Natural killer cell treated with Interleukin-12 subunit alpha and Interleukin-12 subunit beta and Interleukin-15 and Interleukin-18, amount 100 ng/mL, for 72 hours (primary cell): ENCODE measurements around the gene CTIF. TPM values are rescaled to one million over a fixed set of nuclear protein-coding genes. Genes with fewer than 3 reads are reported as not detected.

Experiments used
- ATAC-seq, 2 donors: fragments of 150-1000 bp; cut with Tn5 transposase in 1 of 2; sonication (Bioruptor Pico), chemical (Tn5 transposase) in 1 of 2; 2 replicates each; pipeline ENCODE4 v1.10.0; 2021
- DNase-seq: peaks from one replicate; pipeline ENCODE4 v3.0.0; 2022; ENCODE audit warnings: low spot score
- H3K27ac Mint-ChIP-seq, 2 donors: 1 replicate in 1 of 2; 2 replicates in 1 of 2; pipeline ENCODE4 v1.8.0; 2022; ENCODE audit warnings: mixed read lengths in 2 of 2, mild to moderate bottlenecking in 1 of 2, moderate library complexity in 1 of 2
- H3K27me3 Mint-ChIP-seq, 2 donors: 1 replicate in 1 of 2; 2 replicates in 1 of 2; pipeline ENCODE4 v1.8.0; 2022; ENCODE audit warnings: mixed read lengths in 2 of 2
- H3K36me3 Mint-ChIP-seq: one replicate; pipeline ENCODE4 v1.8.0; 2022; ENCODE audit warnings: mixed read lengths
- H3K4me1 Mint-ChIP-seq, 2 donors: 1 replicate in 1 of 2; 2 replicates in 1 of 2; pipeline ENCODE4 v1.8.0; 2022; ENCODE audit warnings: low read depth in 2 of 2, mixed read lengths in 2 of 2, mild to moderate bottlenecking in 1 of 2
- H3K4me3 Mint-ChIP-seq: one replicate; pipeline ENCODE4 v1.8.0; 2022; ENCODE audit warnings: mixed read lengths
- H3K9me3 Mint-ChIP-seq: 2 replicates; pipeline ENCODE4 v1.8.0; 2022; ENCODE audit warnings: mixed read lengths
- total RNA-seq, 2 donors: library from RNA; stranded (reverse); gene quantifications; one replicate each; pipeline ENCODE4 v1.2.3, GENCODE V29; 2022

CTIF gene
- total RNA-seq, 2 donors from 2014 or later = 8.4 to 13.0 TPM

GRCh38 chr18:48678237-48679115, 139.6 kb downstream of the CTIF start:
- Mint-ChIP-seq H3K9me3 (no peaks in the 10 kb centered on the region), H3K27ac (no peak overlapping the region), H3K4me3 (no peak overlapping the region), H3K4me1 (no peaks in the 10 kb centered on the region), H3K27me3 (no peaks in the 10 kb centered on the region), H3K36me3 (no peaks in the 10 kb centered on the region)
- ATAC-seq (no peak), DNase-seq (peak; percentile 12)

GRCh38 chr18:48679236-48679635, 140.4 kb downstream of the CTIF start:
- ATAC-seq (no peak), DNase-seq (no peak)
- Mint-ChIP-seq H3K27ac (no peak overlapping the region), H3K4me1 (no peaks in the 10 kb centered on the region), H3K4me3 (no peak overlapping the region), H3K27me3 (no peaks in the 10 kb centered on the region), H3K36me3 (no peaks in the 10 kb centered on the region), H3K9me3 (no peaks in the 10 kb centered on the region)

DNA sequence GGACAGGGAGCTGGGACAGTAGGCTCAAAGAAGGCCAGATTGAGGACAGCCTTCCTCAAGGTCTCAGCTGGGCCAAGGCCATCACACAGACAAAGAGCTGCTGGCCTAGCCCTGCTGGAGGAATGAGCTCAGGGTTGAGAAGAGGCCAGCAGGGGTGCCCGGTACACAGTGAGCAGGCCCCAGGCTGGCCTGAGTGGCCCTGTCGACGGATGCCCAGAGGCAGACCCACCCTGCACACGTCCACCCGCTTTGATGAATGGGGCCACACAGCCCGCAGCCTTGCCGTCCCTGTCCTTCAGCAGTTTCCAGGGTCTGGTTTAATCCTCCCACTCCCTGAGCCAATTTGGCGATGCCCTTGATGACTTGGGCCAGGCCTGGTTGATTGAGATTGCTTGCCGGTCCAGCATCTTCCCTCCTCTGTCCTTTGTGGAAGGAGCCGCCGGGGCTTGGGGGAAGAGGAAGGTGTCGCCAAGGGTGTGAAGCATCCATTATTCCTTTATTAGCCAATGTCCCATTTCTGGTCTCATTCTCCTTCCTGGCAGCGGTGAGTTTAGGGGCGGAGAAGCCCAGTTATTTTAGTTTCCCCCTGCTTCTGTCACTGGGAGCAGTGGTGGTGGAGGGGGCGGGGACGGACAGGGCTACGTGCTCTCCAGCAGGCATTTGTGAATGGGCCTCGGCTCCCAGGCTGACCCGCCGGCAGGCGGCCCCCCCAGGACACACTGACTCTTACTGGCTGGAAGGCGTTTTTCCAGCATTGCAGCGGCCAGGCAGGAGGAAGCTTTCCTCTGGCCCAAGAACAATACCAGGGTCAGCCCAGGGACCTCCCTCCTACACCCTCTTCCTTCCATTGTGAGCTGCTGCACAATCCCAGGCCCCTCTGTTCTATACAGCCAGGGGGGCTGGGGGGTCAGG, 141.8 kb downstream of the CTIF start:
- no peaks in the 10 kb centered on the region for H3K27me3 Mint-ChIP-seq
- H3K9me3 Mint-ChIP-seq = no peaks in the 10 kb centered on the region
- H3K4me3 Mint-ChIP-seq = no peak overlapping the region
- H3K4me1 Mint-ChIP-seq = no peaks in the 10 kb centered on the region
- ATAC-seq (peak in 1 of 2 donors; percentile 31), DNase-seq (no peak)
- no peak overlapping the region for H3K27ac Mint-ChIP-seq
- no peaks in the 10 kb centered on the region for H3K36me3 Mint-ChIP-seq

GRCh38 chr18:48682768-48683167, 143.9 kb downstream of the CTIF start:
- Mint-ChIP-seq H3K27me3 (no peaks in the 10 kb centered on the region), H3K27ac (no peak overlapping the region), H3K4me1 (no peaks in the 10 kb centered on the region), H3K4me3 (no peak overlapping the region), H3K36me3 (no peaks in the 10 kb centered on the region), H3K9me3 (no peaks in the 10 kb centered on the region)
- ATAC-seq = no peak
- DNase-seq = no peak

DNA sequence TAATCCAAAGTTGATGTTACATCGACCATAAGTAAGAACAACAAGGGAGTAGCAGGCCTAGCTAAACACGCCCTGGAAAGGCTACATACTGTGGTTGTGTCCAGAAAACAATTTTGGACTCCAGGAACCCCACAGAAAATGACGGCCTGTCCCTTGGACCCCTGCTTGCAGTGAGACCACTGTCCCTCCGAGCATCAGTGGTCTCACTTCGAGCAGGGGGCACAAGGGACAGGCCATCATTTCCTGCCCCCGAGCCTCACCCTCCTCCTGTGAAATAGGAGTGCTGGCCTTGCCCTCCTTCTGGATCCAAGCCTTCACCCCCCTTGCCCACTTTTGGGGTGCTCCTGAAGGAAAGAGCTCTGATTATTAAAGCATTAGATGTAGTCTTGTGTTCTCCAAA, 144.4 kb downstream of the CTIF start:
- Mint-ChIP-seq H3K4me1 (no peaks in the 10 kb centered on the region), H3K36me3 (no peaks in the 10 kb centered on the region)

GRCh38 chr18:48683661-48684060, 144.8 kb downstream of the CTIF start:
- Mint-ChIP-seq H3K36me3 (no peaks in the 10 kb centered on the region), H3K4me3 (no peak overlapping the region), H3K27ac (no peak overlapping the region), H3K4me1 (no peaks in the 10 kb centered on the region), H3K9me3 (no peaks in the 10 kb centered on the region), H3K27me3 (no peaks in the 10 kb centered on the region)
- ATAC-seq = no peak
- DNase-seq = no peak

More for the DNA sequence above, 144.4 kb downstream of the CTIF start:
- H3K27ac Mint-ChIP-seq = no peak overlapping the region
- no peak for ATAC-seq
- H3K4me3 Mint-ChIP-seq = no peak overlapping the region
- no peak for DNase-seq
- no peaks in the 10 kb centered on the region for H3K9me3 Mint-ChIP-seq
- H3K27me3 Mint-ChIP-seq = no peaks in the 10 kb centered on the region

- no peaks in the 10 kb centered on the region for H3K27me3 Mint-ChIP-seq
- H3K9me3 Mint-ChIP-seq = no peaks in the 10 kb centered on the region
- H3K4me3 Mint-ChIP-seq = no peak overlapping the region
- H3K36me3 Mint-ChIP-seq = no peaks in the 10 kb centered on the region
- H3K27ac Mint-ChIP-seq = no peak overlapping the region
- DNase-seq (no peak), ATAC-seq (no peak)
- H3K4me1 Mint-ChIP-seq = no peaks in the 10 kb centered on the region
Measured at GRCh38 chr18:48687346-48688042, 148.7 kb downstream of the CTIF start.

DNA sequence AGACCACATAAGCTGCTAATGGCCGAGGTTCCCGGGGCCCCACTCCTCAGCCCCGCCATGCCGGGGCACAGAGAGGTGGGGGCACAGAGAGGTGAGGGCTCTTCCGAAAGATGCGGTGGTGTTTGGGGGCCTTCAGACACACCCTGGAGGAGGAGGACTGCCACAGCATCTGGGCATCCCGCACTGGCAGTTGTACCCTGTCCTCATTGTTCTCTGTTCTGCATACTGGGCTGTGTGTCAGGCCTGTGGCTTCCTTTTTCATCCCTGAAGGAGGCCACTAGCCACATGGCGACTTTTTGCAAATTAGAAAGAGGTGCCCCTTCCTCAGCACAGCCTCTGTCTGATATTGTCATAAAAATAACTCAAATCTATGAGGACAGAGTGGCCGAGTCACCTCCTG, 150.1 kb downstream of the CTIF start:
- H3K27me3 Mint-ChIP-seq = no peaks in the 10 kb centered on the region
- no peak for ATAC-seq
- no peaks in the 10 kb centered on the region for H3K9me3 Mint-ChIP-seq

DNA sequence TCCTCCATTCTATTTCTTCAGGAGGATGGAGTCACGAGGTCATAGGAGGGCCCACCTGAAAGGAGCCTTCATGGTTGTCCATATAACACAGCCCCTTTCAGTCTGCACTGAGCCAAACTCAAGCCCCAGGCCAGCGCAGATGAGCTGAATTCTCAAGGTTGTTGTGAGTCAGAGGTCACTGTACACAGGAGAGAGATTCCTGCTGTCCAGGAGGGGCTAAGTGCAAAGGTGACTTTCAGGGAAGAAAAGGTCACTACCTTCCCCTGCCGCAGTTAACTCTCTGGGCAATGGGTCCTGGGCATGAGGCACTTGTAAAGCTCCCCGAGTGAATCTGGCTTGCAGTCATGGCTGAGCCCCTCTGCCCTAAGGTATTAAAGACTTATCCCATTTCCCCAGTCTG, 150.7 kb downstream of the CTIF start:
- Mint-ChIP-seq H3K9me3 (no peaks in the 10 kb centered on the region), H3K27ac (no peak overlapping the region), H3K4me3 (no peak overlapping the region), H3K36me3 (no peaks in the 10 kb centered on the region), H3K27me3 (no peaks in the 10 kb centered on the region), H3K4me1 (no peaks in the 10 kb centered on the region)
- DNase-seq (no peak), ATAC-seq (no peak)

More for the DNA sequence above, 150.1 kb downstream of the CTIF start:
- DNase-seq = no peak
- H3K27ac Mint-ChIP-seq = no peak overlapping the region
- H3K36me3 Mint-ChIP-seq = no peaks in the 10 kb centered on the region
- no peaks in the 10 kb centered on the region for H3K4me1 Mint-ChIP-seq
- H3K4me3 Mint-ChIP-seq = no peak overlapping the region

- no peak for ATAC-seq
- H3K27me3 Mint-ChIP-seq = peaks cover 0 to 3% of the 10 kb centered on the region in 2 donors
- no peaks in the 10 kb centered on the region for H3K9me3 Mint-ChIP-seq
- no peaks in the 10 kb centered on the region for H3K36me3 Mint-ChIP-seq
- H3K4me3 Mint-ChIP-seq = no peak overlapping the region
- H3K27ac Mint-ChIP-seq = no peak overlapping the region
- DNase-seq = no peak
- no peaks in the 10 kb centered on the region for H3K4me1 Mint-ChIP-seq
Measured at GRCh38 chr18:48690494-48690893, 151.7 kb downstream of the CTIF start.

DNA sequence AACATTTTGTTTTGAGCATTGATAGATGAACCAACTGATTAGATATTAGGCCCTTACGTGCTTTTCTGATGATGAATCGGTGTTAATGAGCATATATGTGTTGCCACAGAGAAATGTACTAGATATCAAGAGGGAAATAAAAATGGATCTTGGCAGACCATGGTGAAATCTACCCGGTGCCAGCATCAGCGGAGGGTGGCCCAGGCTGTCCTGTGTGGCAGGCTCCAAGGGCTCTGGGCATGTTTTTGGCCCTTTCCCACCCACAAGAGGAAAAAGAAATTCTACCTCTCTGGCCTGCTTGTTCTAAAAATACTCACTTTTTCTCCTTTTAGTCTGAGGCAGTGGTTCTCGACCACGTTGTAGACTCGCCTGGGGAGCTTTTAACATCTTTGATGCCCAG, 154.2 kb downstream of the CTIF start:
- no peaks in the 10 kb centered on the region for H3K4me1 Mint-ChIP-seq
- H3K36me3 Mint-ChIP-seq = no peaks in the 10 kb centered on the region
- H3K9me3 Mint-ChIP-seq = no peaks in the 10 kb centered on the region
- H3K4me3 Mint-ChIP-seq = no peak overlapping the region
- peaks cover 0 to 3% of the 10 kb centered on the region in 2 donors for H3K27me3 Mint-ChIP-seq
- no peak overlapping the region for H3K27ac Mint-ChIP-seq
- ATAC-seq (no peak), DNase-seq (no peak)

DNA sequence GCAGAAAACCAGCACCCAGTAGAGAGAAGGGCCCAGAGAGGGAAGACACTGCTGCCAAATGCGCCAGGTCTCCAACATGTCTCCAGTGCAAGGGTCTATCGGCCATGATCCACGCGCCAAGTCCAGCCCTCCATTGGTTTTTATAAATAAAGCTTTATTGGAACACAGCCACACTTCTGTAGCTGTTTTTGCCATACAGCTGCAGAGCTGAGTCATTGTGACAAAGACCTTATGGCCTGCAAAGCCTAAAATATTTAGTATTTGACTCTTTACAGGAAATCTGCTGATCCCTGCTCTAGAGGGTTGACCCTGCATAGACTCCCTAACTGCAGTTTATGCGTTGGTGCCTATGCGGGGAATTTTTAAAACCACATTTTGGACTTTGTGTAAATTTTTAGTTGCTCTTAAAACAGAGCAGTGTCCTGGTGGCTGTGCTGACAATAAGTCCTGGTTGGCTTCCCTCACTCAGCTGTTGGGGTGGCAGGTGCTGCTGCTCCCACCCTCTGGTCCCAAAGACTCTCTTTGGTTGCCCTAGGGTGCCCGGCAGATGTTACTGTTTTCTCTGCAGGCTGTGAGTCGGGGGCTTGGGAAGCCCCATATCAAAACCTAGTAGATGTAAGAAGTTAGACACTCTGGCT, 154.9 kb downstream of the CTIF start:
- no peak for ATAC-seq
- H3K4me3 Mint-ChIP-seq = no peak overlapping the region
- no peak for DNase-seq
- no peaks in the 10 kb centered on the region for H3K9me3 Mint-ChIP-seq
- peaks cover 4 to 5% of the 10 kb centered on the region in 2 donors for H3K4me1 Mint-ChIP-seq
- peaks cover 0 to 3% of the 10 kb centered on the region in 2 donors for H3K27me3 Mint-ChIP-seq
- H3K27ac Mint-ChIP-seq = no peak overlapping the region
- no peaks in the 10 kb centered on the region for H3K36me3 Mint-ChIP-seq

- no peaks in the 10 kb centered on the region for H3K9me3 Mint-ChIP-seq
- H3K27me3 Mint-ChIP-seq = peaks cover 0 to 3% of the 10 kb centered on the region in 2 donors
- no peaks in the 10 kb centered on the region for H3K36me3 Mint-ChIP-seq
- DNase-seq (no peak), ATAC-seq (no peak)
- H3K4me1 Mint-ChIP-seq = peaks cover 7 to 8% of the 10 kb centered on the region in 2 donors
- no peak overlapping the region for H3K27ac Mint-ChIP-seq
- no peak overlapping the region for H3K4me3 Mint-ChIP-seq
Measured at GRCh38 chr18:48694295-48694694, 155.5 kb downstream of the CTIF start.
